HCT116 (cell line): ENCODE measurements around the gene PAQR7. TPM values are rescaled to one million over a fixed set of nuclear protein-coding genes. Genes with fewer than 3 reads are reported as not detected.

Experiments
- ATAC-seq: fragments of 200-7000 bp; cut with Tn5 transposase; 2 replicates; pipeline ENCODE4 v1.9.1; 2020; ENCODE audit warnings: mild to moderate bottlenecking, moderate library complexity
- BruUV-seq: library from RNA; stranded (reverse); fragments of 400-500 nt; replicated peaks from 2 replicates; lab custom pipeline; 2021; lab: Mats Ljungman, UMichigan
- CTCF ChIA-PET: fragments of 300-600 bp; sonication (Branson Sonifier 250); formaldehyde crosslinking; loops from one replicate; lab custom pipeline; 2021; ENCODE audit warnings: antibody characterized with exemption; lab: Charles Lee
- POLR2A ChIA-PET: fragments of 300-600, 350-600 bp; sonication (Branson Sonifier 250); formaldehyde crosslinking; loops from one replicate; lab custom pipeline; 2021; ENCODE audit warnings: antibody characterized with exemption; lab: Charles Lee
- RAD21 ChIA-PET, 2 experiments: fragments of 300-600 bp; sonication (Branson Sonifier 250); formaldehyde crosslinking; loops; one replicate each; lab custom pipeline; 2023; ENCODE audit warnings: low total read pairs in 2 of 2; ENCODE audit not compliant: uncharacterized antibody in 2 of 2, unreplicated experiment in 2 of 2, low non-redundant PET in 1 of 2; lab: Charles Lee
- DNase-seq: peaks from one replicate; pipeline ENCODE4 v3.0.0-alpha.2; 2010; ENCODE audit warnings: low read depth, low spot score
- H2AFZ ChIP-seq: fragments of 200-600 bp; shearing (Covaris generic), sonication (generic); 2 replicates; pipeline ENCODE4 v1.6.1; 2017; ENCODE audit warnings: low read depth, mixed run types, mixed read lengths, antibody characterized with exemption, low read length; ENCODE audit not compliant: poor library complexity, severe bottlenecking
- H3K27ac ChIP-seq: 2 replicates; pipeline ENCODE4 v1.5.1; 2012; ENCODE audit warnings: low read depth, low read length
- H3K27me3 ChIP-seq: fragments of 200-600 bp; sonication (generic); 2 replicates; pipeline ENCODE4 v1.6.1; 2016; ENCODE audit warnings: mixed run types, low read length, mixed read lengths; ENCODE audit not compliant: insufficient read depth
- H3K36me3 ChIP-seq, 2 experiments: fragments of 200-500 bp in 1 of 2; fragments of 200-600 bp in 1 of 2; sonication (Bioruptor generic) in 1 of 2; sonication (generic) in 1 of 2; 2 replicates each; pipeline versions ENCODE4 v1.5.1 to v1.6.1; 2014 to 2016; ENCODE audit warnings: low read length in 2 of 2, inconsistent platforms in 1 of 2, mixed read lengths in 1 of 2, mixed run types in 1 of 2; ENCODE audit not compliant: insufficient read depth in 2 of 2, control insufficient read depth in 1 of 2
- H3K4me1 ChIP-seq, 2 experiments: fragments of 200-600 bp in 1 of 2; sonication (generic) in 1 of 2; 2 replicates each; pipeline versions ENCODE4 v1.5.1 to v1.6.1; 2012 to 2017; ENCODE audit warnings: low read length in 2 of 2, inconsistent platforms in 1 of 2, mild to moderate bottlenecking in 1 of 2, mixed read lengths in 1 of 2, mixed run types in 1 of 2, moderate library complexity in 1 of 2; ENCODE audit not compliant: insufficient read depth in 2 of 2, control insufficient read depth in 1 of 2
- H3K4me2 ChIP-seq: fragments of 200-600 bp; sonication (generic); 2 replicates; pipeline ENCODE4 v1.6.1; 2017; ENCODE audit warnings: mixed run types, low read length, mixed read lengths
- H3K4me3 ChIP-seq, 2 experiments: fragments of 200-600 bp in 1 of 2; sonication (generic) in 1 of 2; replicated peaks in 1 of 2; 2 replicates each; pipeline ENCODE4 v1.5.1; 2011 to 2016; ENCODE audit warnings: low read length in 2 of 2, control low read depth in 1 of 2, low read depth in 1 of 2, mild to moderate bottlenecking in 1 of 2, mixed read lengths in 1 of 2, mixed run types in 1 of 2
- H3K79me2 ChIP-seq: fragments of 200-600 bp; sonication (generic); 2 replicates; pipeline ENCODE4 v1.6.1; 2017; ENCODE audit warnings: mild to moderate bottlenecking, mixed run types, low read length, moderate library complexity, mixed read lengths; ENCODE audit not compliant: insufficient read depth
- H3K9ac ChIP-seq: fragments of 200-600 bp; sonication (generic); 2 replicates; pipeline ENCODE4 v1.6.1; 2016; ENCODE audit warnings: low read length, mixed read lengths
- H3K9me2 ChIP-seq: fragments of 200-600 bp; sonication (generic), shearing (Covaris generic); 2 replicates; pipeline ENCODE4 v1.6.1; 2017; ENCODE audit warnings: mixed run types, mild to moderate bottlenecking, moderate library complexity; ENCODE audit not compliant: insufficient read depth
- H3K9me3 ChIP-seq, 2 experiments: fragments of 200-500 bp in 1 of 2; fragments of 200-600 bp in 1 of 2; sonication (Bioruptor generic) in 1 of 2; sonication (generic) in 1 of 2; 2 replicates each; pipeline ENCODE4 v1.6.1; 2014 to 2017; ENCODE audit warnings: low read length in 2 of 2, mixed read lengths in 2 of 2, inconsistent platforms in 1 of 2, low read depth in 1 of 2, mild to moderate bottlenecking in 1 of 2, mixed run types in 1 of 2, moderate library complexity in 1 of 2; ENCODE audit not compliant: control insufficient read depth in 1 of 2, insufficient read depth in 1 of 2
- H4K20me1 ChIP-seq: fragments of 200-600 bp; sonication (generic), shearing (Covaris generic); 2 replicates; pipeline ENCODE4 v1.6.1; 2017; ENCODE audit warnings: mixed run types, mild to moderate bottlenecking, moderate library complexity; ENCODE audit not compliant: insufficient read depth
- CEBPB ChIP-seq: IDR thresholded peaks from 2 replicates; pipeline ENCODE4 v1.6.1; 2012; ENCODE audit warnings: low read depth
- EZH2phosphoT487 ChIP-seq: fragments of 200-600 bp; IDR thresholded peaks from 2 replicates; pipeline ENCODE4 v1.6.1; 2018; ENCODE audit warnings: antibody characterized with exemption, borderline replicate concordance
- FOSL1 ChIP-seq: IDR thresholded peaks from 2 replicates; pipeline ENCODE4 v1.6.1; 2012; ENCODE audit warnings: low read depth
- JUND ChIP-seq: IDR thresholded peaks from 2 replicates; pipeline ENCODE4 v1.6.1; 2012
- MAX ChIP-seq: IDR thresholded peaks from 2 replicates; pipeline ENCODE4 v1.6.1; 2012
- POLR2A ChIP-seq: IDR thresholded peaks from 2 replicates; pipeline ENCODE4 v1.7.0; 2011; ENCODE audit warnings: borderline replicate concordance; ENCODE audit not compliant: insufficient read depth, insufficient read length; ENCODE audit errors: extremely low read depth
- RAD21 ChIP-seq: IDR thresholded peaks from 2 replicates; pipeline ENCODE4 v1.6.1; 2012; ENCODE audit warnings: low read depth, mild to moderate bottlenecking
- REST ChIP-seq: IDR thresholded peaks from 2 replicates; pipeline ENCODE4 v1.6.1; 2012; ENCODE audit warnings: low read depth
- SP1 ChIP-seq: IDR thresholded peaks from 2 replicates; pipeline ENCODE4 v1.6.1; 2012; ENCODE audit warnings: low read depth
- YY1 ChIP-seq: IDR thresholded peaks from 2 replicates; pipeline ENCODE4 v1.6.1; 2011; ENCODE audit warnings: low read length, low read depth, moderate library complexity, mild to moderate bottlenecking; ENCODE audit not compliant: insufficient replicate concordance; ENCODE audit errors: extremely low read depth
- ZBTB33 ChIP-seq: IDR thresholded peaks from 2 replicates; pipeline ENCODE4 v1.6.1; 2011; ENCODE audit warnings: mild to moderate bottlenecking, low read length, moderate library complexity; ENCODE audit not compliant: insufficient replicate concordance; ENCODE audit errors: extremely low read depth
- ZFX ChIP-seq: fragments of 450-650 bp; IDR thresholded peaks from 2 replicates; pipeline ENCODE4 v1.6.1; 2017
- ZNF274 ChIP-seq: fragments of 200-500 bp; sonication (Bioruptor generic); IDR thresholded peaks from 2 replicates; pipeline ENCODE4 v1.6.1; 2014; ENCODE audit warnings: mild to moderate bottlenecking, low read depth, low read length, inconsistent platforms
- intact Hi-C: fragments of 100-400 bp; cut with micrococcal nuclease; formaldehyde crosslinking; loops from 2 replicates; pipeline ENCODE4 v1.10.0; 2022
- total RNA-seq: library from RNA; stranded (reverse); gene quantifications from one replicate; pipeline ENCODE4 v1.2.1, GENCODE V29; 2021; ENCODE audit not compliant: unreplicated experiment
- TF ChIP-seq, protein P1 (sequence below): IDR thresholded peaks from 2 replicates; pipeline ENCODE4 v1.6.1; 2012

Gene PAQR7
- total RNA-seq, 1 experiment from 2014 or later, result 13.1 TPM

DNA sequence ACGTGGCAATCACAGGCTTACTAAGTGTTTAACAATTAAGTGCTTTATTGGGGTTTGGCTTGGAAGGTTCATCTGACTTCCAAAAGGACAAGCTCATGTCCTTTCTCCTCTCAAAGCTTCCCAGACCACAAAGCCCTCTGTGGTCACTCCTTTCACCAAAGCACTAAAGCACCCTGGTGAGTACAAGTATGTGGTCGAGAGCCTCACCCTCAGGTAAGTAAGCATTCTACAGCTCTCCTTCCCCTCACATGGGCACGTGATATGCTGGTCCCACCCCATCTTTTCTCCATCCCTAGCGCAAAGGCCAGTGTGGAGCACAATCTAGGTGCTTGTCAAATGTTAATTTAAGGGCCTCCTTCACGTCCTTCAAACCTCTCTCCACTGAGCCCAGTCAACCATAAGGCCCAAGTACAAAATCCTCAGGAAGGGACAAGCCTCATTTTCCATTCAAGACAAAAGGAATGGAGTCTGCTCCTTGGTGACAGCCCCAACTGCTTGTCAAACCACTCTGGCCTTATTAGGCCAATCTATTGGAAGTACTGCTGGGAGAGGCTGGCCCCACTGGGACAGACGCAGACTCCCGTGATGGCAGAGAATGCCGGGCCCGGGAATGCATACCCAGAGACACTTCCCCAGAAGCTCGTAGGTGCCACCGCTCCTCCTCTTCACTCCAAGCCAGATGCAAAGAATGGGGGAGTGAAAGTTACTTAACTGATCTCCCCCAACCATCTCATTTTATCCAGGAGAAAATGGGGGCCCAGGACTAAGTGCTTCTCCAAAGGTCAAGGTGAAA is 22.9 kb upstream of the PAQR7 start:
- TF ChIP-seq MAX (no peak), RAD21 (no peak), FOSL1 (no peak), JUND (no peak), EZH2phosphoT487 (no peak), CEBPB (no peak), POLR2A (no peak), ZFX (no peak), ZBTB33 (no peak), SP1 (no peak), ZNF274 (no peak), YY1 (no peak), REST (no peak)
- TF ChIP-seq, protein P1, sequence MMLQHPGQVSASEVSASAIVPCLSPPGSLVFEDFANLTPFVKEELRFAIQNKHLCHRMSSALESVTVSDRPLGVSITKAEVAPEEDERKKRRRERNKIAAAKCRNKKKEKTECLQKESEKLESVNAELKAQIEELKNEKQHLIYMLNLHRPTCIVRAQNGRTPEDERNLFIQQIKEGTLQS, result no peak
- no TSS peak for BruUV-seq
- Histone ChIP-seq H3K27ac (no peak overlapping the region), H3K27me3 (no peaks in the 10 kb centered on the region), H3K36me3 (peaks cover 38 to 51% of the 10 kb centered on the region in 2 experiments), H3K4me1 (peaks cover 19 to 31% of the 10 kb centered on the region in 2 experiments), H3K9me3 (no peaks in the 10 kb centered on the region), H3K79me2 (peaks cover 40% of the 10 kb centered on the region), H3K9me2 (no peaks in the 10 kb centered on the region), H3K4me2 (no peak overlapping the region), H3K4me3 (no peak overlapping the region), H4K20me1 (no peaks in the 10 kb centered on the region), H2AFZ (no peak overlapping the region), H3K9ac (no peak overlapping the region)
- ChIA-PET CTCF (no interaction called here), RAD21 (no interaction called here), POLR2A (interaction anchor here (0.9 kb wide), 1 partner anchor 99 kb away, joined by 3 read pairs; the partner anchor contains the start of gene PAFAH2)
- no peak for ATAC-seq
- DNase-seq, result no peak
- intact Hi-C loops, result loop anchor here (5.0 to 10.0 kb wide), 2 partner anchors 81 to 246 kb away; partner anchors contain the start of gene MTFR1L
